ENCODE measurements around the gene RAB25. TPM values are rescaled to one million over a fixed set of nuclear protein-coding genes. Genes with fewer than 3 reads are reported as not detected.

Gene RAB25
- total RNA-seq, 1 donor from 2014 or later, result not detected

GRCh38 chr1:156048663-156049258, 12.2 kb upstream of the RAB25 start:
- H3K36me3 Mint-ChIP-seq (ENCODE audit: unreplicated experiment), result peaks cover 4% of the 10 kb centered on the region
- H3K9me3 Mint-ChIP-seq (ENCODE audit: unreplicated experiment), result peaks cover 7% of the 10 kb centered on the region
- no peak overlapping the region for H3K27ac Mint-ChIP-seq (ENCODE audit: unreplicated experiment)
- H3K27me3 Mint-ChIP-seq (ENCODE audit: unreplicated experiment), result peaks cover 7% of the 10 kb centered on the region
- DNase-seq, result no peak
- H3K4me3 Mint-ChIP-seq (ENCODE audit: unreplicated experiment), result no peak overlapping the region
- TF ChIP-seq, protein P1, sequence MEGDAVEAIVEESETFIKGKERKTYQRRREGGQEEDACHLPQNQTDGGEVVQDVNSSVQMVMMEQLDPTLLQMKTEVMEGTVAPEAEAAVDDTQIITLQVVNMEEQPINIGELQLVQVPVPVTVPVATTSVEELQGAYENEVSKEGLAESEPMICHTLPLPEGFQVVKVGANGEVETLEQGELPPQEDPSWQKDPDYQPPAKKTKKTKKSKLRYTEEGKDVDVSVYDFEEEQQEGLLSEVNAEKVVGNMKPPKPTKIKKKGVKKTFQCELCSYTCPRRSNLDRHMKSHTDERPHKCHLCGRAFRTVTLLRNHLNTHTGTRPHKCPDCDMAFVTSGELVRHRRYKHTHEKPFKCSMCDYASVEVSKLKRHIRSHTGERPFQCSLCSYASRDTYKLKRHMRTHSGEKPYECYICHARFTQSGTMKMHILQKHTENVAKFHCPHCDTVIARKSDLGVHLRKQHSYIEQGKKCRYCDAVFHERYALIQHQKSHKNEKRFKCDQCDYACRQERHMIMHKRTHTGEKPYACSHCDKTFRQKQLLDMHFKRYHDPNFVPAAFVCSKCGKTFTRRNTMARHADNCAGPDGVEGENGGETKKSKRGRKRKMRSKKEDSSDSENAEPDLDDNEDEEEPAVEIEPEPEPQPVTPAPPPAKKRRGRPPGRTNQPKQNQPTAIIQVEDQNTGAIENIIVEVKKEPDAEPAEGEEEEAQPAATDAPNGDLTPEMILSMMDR (IDR thresholded peaks at IDR 0.05; ENCODE audit: partially characterized antibody, unreplicated experiment), result no peak
- H3K4me1 Mint-ChIP-seq (ENCODE audit: low read depth, unreplicated experiment), result no peaks in the 10 kb centered on the region

GRCh38 chr1:156050376-156050775, 10.6 kb upstream of the RAB25 start:
- DNase-seq, result no peak
- no peak overlapping the region for H3K4me3 Mint-ChIP-seq (ENCODE audit: unreplicated experiment)
- H3K27me3 Mint-ChIP-seq (ENCODE audit: unreplicated experiment), result peaks cover 10% of the 10 kb centered on the region
- TF ChIP-seq, protein P1 (IDR thresholded peaks at IDR 0.05; ENCODE audit: partially characterized antibody, unreplicated experiment), result no peak
- peaks cover 9% of the 10 kb centered on the region for H3K9me3 Mint-ChIP-seq (ENCODE audit: unreplicated experiment)
- H3K27ac Mint-ChIP-seq (ENCODE audit: unreplicated experiment), result no peak overlapping the region
- peaks cover 1% of the 10 kb centered on the region for H3K36me3 Mint-ChIP-seq (ENCODE audit: unreplicated experiment)
- H3K4me1 Mint-ChIP-seq (ENCODE audit: low read depth, unreplicated experiment), result no peaks in the 10 kb centered on the region

GRCh38 chr1:156051011-156051725, 9.8 kb upstream of the RAB25 start:
- DNase-seq, result no peak
- H3K27ac Mint-ChIP-seq (ENCODE audit: unreplicated experiment), result no peak overlapping the region
- peaks cover 4% of the 10 kb centered on the region for H3K4me1 Mint-ChIP-seq (ENCODE audit: low read depth, unreplicated experiment)
- peak overlapping the region; percentile 65 for H3K4me3 Mint-ChIP-seq (ENCODE audit: unreplicated experiment)
- no peaks in the 10 kb centered on the region for H3K36me3 Mint-ChIP-seq (ENCODE audit: unreplicated experiment)
- peaks cover 9% of the 10 kb centered on the region for H3K9me3 Mint-ChIP-seq (ENCODE audit: unreplicated experiment)
- H3K27me3 Mint-ChIP-seq (ENCODE audit: unreplicated experiment), result peaks cover 10% of the 10 kb centered on the region
- TF ChIP-seq, protein P1 (IDR thresholded peaks at IDR 0.05; ENCODE audit: partially characterized antibody, unreplicated experiment), result no peak

GRCh38 chr1:156052862-156053767, 7.8 kb upstream of the RAB25 start:
- Mint-ChIP-seq H3K4me1 (ENCODE audit: low read depth, unreplicated experiment) (peaks cover 4% of the 10 kb centered on the region), H3K4me3 (ENCODE audit: unreplicated experiment) (peak overlapping the region; percentile 90), H3K27ac (ENCODE audit: unreplicated experiment) (peak overlapping the region; percentile 86), H3K27me3 (ENCODE audit: unreplicated experiment) (peaks cover 13% of the 10 kb centered on the region), H3K36me3 (ENCODE audit: unreplicated experiment) (no peaks in the 10 kb centered on the region), H3K9me3 (ENCODE audit: unreplicated experiment) (peaks cover 9% of the 10 kb centered on the region)
- TF ChIP-seq, protein P1 (IDR thresholded peaks at IDR 0.05; ENCODE audit: partially characterized antibody, unreplicated experiment), result peak; percentile 15
- peak; percentile 88 for DNase-seq
